ENCODE results near the gene CFH.

DNA sequence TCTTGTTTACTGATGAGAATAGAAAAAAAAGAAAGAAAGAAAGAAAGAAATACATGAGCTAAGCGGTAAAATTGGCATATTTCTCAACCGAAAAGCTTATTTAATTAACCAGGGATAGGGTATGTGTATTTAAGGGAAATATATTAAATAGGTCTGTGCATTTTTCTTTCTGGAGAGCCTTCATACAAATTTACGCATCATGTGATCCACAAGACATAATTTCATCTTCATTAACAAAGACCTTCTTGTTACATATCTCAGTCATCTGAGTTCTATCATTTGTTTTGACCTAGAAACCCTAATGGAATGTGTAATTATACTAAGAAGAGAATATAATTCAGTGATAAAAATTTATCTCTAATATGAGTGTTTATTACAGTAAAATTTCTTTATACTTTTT is 37.2 kb downstream of the CFH start:
- TF ChIP-seq, protein P1, sequence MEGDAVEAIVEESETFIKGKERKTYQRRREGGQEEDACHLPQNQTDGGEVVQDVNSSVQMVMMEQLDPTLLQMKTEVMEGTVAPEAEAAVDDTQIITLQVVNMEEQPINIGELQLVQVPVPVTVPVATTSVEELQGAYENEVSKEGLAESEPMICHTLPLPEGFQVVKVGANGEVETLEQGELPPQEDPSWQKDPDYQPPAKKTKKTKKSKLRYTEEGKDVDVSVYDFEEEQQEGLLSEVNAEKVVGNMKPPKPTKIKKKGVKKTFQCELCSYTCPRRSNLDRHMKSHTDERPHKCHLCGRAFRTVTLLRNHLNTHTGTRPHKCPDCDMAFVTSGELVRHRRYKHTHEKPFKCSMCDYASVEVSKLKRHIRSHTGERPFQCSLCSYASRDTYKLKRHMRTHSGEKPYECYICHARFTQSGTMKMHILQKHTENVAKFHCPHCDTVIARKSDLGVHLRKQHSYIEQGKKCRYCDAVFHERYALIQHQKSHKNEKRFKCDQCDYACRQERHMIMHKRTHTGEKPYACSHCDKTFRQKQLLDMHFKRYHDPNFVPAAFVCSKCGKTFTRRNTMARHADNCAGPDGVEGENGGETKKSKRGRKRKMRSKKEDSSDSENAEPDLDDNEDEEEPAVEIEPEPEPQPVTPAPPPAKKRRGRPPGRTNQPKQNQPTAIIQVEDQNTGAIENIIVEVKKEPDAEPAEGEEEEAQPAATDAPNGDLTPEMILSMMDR (IDR thresholded peaks at IDR 0.05; ENCODE audit: low read depth, low read length, poor library complexity, severe bottlenecking): no peak
- no peak for TF ChIP-seq EZH2phosphoT487 (IDR thresholded peaks at IDR 0.05; ENCODE audit: borderline replicate concordance, low read length)
